Liver (tissue), 9 donors: ENCODE results near the gene ARL5B. TPM values are rescaled to one million over a fixed set of nuclear protein-coding genes. Genes with fewer than 3 reads are reported as not detected.

Experiments
- DNase-seq: peaks from one replicate; pipeline ENCODE4 v3.0.0-alpha.2; 2017; ENCODE audit warnings: low spot score
- H3K27ac ChIP-seq, 2 donors: one replicate each; pipeline ENCODE4 v1.7.0; 2013; ENCODE audit warnings: inconsistent platforms in 2 of 2, low read length in 2 of 2, control low read depth in 1 of 2, low read depth in 1 of 2, mild to moderate bottlenecking in 1 of 2
- H3K27me3 ChIP-seq, 4 donors: one replicate each; pipeline versions ENCODE4 v1.6.1 to v1.7.0; 2013; ENCODE audit warnings: low read length in 3 of 4, inconsistent platforms in 1 of 4, mild to moderate bottlenecking in 1 of 4, moderate library complexity in 1 of 4; ENCODE audit not compliant: control insufficient read depth in 4 of 4, insufficient read depth in 4 of 4
- H3K36me3 ChIP-seq, 4 donors: one replicate each; pipeline versions ENCODE4 v1.6.1 to v1.7.0; 2013; ENCODE audit warnings: low read length in 3 of 4, mild to moderate bottlenecking in 3 of 4, low read depth in 1 of 4, moderate library complexity in 1 of 4; ENCODE audit not compliant: control insufficient read depth in 4 of 4, insufficient read depth in 3 of 4
- H3K4me1 ChIP-seq, 4 donors: one replicate each; pipeline versions ENCODE4 v1.6.1 to v1.7.0; 2013; ENCODE audit warnings: low read length in 3 of 4, mild to moderate bottlenecking in 3 of 4, moderate library complexity in 1 of 4; ENCODE audit not compliant: control insufficient read depth in 4 of 4, insufficient read depth in 4 of 4
- H3K4me3 ChIP-seq, 3 donors: one replicate each; pipeline versions ENCODE4 v1.6.1 to v1.7.0; 2013; ENCODE audit warnings: low read length in 3 of 3, control low read depth in 1 of 3, low read depth in 1 of 3, mild to moderate bottlenecking in 1 of 3
- H3K9ac ChIP-seq, 2 donors: one replicate each; pipeline ENCODE4 v1.7.0; 2013; ENCODE audit warnings: low read length in 2 of 2, mild to moderate bottlenecking in 2 of 2, moderate library complexity in 2 of 2, control low read depth in 1 of 2, low read depth in 1 of 2
- H3K9me3 ChIP-seq, 4 donors: one replicate each; pipeline versions ENCODE4 v1.6.1 to v1.7.0; 2013; ENCODE audit warnings: low read length in 3 of 4; ENCODE audit not compliant: control insufficient read depth in 4 of 4
- ATF3 ChIP-seq: IDR thresholded peaks from 2 replicates; pipeline ENCODE4 v1.6.1; 2016; ENCODE audit warnings: antibody characterized with exemption
- FOXA2 ChIP-seq: IDR thresholded peaks from 2 replicates; pipeline ENCODE4 v1.6.1; 2016; ENCODE audit warnings: antibody characterized with exemption
- GABPA ChIP-seq, 2 donors: IDR thresholded peaks in 1 of 2; conservative IDR thresholded peaks in 1 of 2; 2 replicates each; pipeline ENCODE4 v1.6.1; 2016; ENCODE audit warnings: antibody characterized with exemption in 2 of 2, mild to moderate bottlenecking in 1 of 2, moderate library complexity in 1 of 2
- HNF4A ChIP-seq, 2 donors: conservative IDR thresholded peaks; 2 replicates each; pipeline ENCODE4 v1.6.1; 2016; ENCODE audit warnings: antibody characterized with exemption in 2 of 2, mild to moderate bottlenecking in 2 of 2
- HNF4G ChIP-seq: IDR thresholded peaks from 2 replicates; pipeline ENCODE4 v1.6.1; 2016; ENCODE audit warnings: antibody characterized with exemption
- JUND ChIP-seq, 2 donors: IDR thresholded peaks; 2 replicates each; pipeline ENCODE4 v1.6.1; 2016; ENCODE audit warnings: antibody characterized with exemption in 2 of 2
- MAX ChIP-seq: IDR thresholded peaks from 2 replicates; pipeline ENCODE4 v1.6.1; 2016; ENCODE audit warnings: antibody characterized with exemption
- NR2F2 ChIP-seq: IDR thresholded peaks from 2 replicates; pipeline ENCODE4 v1.6.1; 2016; ENCODE audit warnings: antibody characterized with exemption
- RAD21 ChIP-seq, 2 donors: IDR thresholded peaks; 2 replicates each; pipeline ENCODE4 v1.6.1; 2016; ENCODE audit warnings: antibody characterized with exemption in 2 of 2, mild to moderate bottlenecking in 2 of 2
- RXRA ChIP-seq, 2 donors: IDR thresholded peaks; 2 replicates each; pipeline ENCODE4 v1.6.1; 2017 to 2018; ENCODE audit warnings: antibody characterized with exemption in 2 of 2, mild to moderate bottlenecking in 1 of 2
- SP1 ChIP-seq: IDR thresholded peaks from 2 replicates; pipeline ENCODE4 v1.6.1; 2018; ENCODE audit warnings: antibody characterized with exemption, mild to moderate bottlenecking
- TAF1 ChIP-seq: conservative IDR thresholded peaks from 2 replicates; pipeline ENCODE4 v1.6.1; 2016; ENCODE audit warnings: antibody characterized with exemption, mild to moderate bottlenecking
- YY1 ChIP-seq: IDR thresholded peaks from 2 replicates; pipeline ENCODE4 v1.6.1; 2016; ENCODE audit warnings: antibody characterized with exemption, mild to moderate bottlenecking
- WGBS: extraction: QIAGEN DNeasy Blood & Tissue Kit; methylation state at CpG from one replicate; pipeline ENCODE4 v1.1.7; 2013; 5-methylcytosine and 5-hydroxymethylcytosine counted together
- polyA plus RNA-seq, 2 donors: library from polyadenylated mRNA; stranded (reverse) in 1 of 2; unstranded in 1 of 2; fragments of 200-250 nt in 1 of 2; fragments of >200 nt in 1 of 2; fragmentation: Nextera tagmentation in 1 of 2; extraction: Ambion mirVana in 1 of 2; gene quantifications; one replicate each; pipeline versions ENCODE4 v1.2.1 to v1.2.3, GENCODE V29; 2013 to 2015
- total RNA-seq, 2 donors: library from RNA; depleted of rRNA; stranded (reverse); fragments of >200 nt; gene quantifications; one replicate each; pipeline ENCODE4 v1.2.3, GENCODE V29; 2014
- TF ChIP-seq, protein P1 (sequence below): fragments of 150-350 bp; IDR thresholded peaks from 2 replicates; pipeline ENCODE4 v1.5.1; 2017; ENCODE audit warnings: improper control_type of control experiment, low read depth, low read length; ENCODE audit not compliant: missing input control
- TF ChIP-seq, protein P2 (sequence below): IDR thresholded peaks from 2 replicates; pipeline ENCODE4 v1.6.1; 2016; ENCODE audit warnings: antibody characterized with exemption, mild to moderate bottlenecking
- TF ChIP-seq, protein P3 (sequence below): IDR thresholded peaks from 2 replicates; pipeline ENCODE4 v1.6.1; 2016; ENCODE audit warnings: antibody characterized with exemption
- donor health status: healthy.
- donor health status: healthy.
- donor health status: healthy.
- donor health status: healthy.
- donor health status: healthy.

The ARL5B gene
- total and polyA plus RNA-seq, 4 donors = 5.2 to 19.5 (median 12.3) TPM

GRCh38 chr10:18683427-18683826, 24.2 kb downstream of the ARL5B start:
- WGBS = 76% methylated on average over 1 of the region's 1 CpG
- Histone ChIP-seq H3K9ac (no peak overlapping the region), H3K9me3 (no peaks in the 10 kb centered on the region), H3K27me3 (no peaks in the 10 kb centered on the region), H3K4me1 (no peaks in the 10 kb centered on the region), H3K27ac (no peak overlapping the region), H3K4me3 (no peak overlapping the region), H3K36me3 (peaks cover 0 to 7% (median 3%) of the 10 kb centered on the region in 4 donors)
- no peak for TF ChIP-seq HNF4G
- no peak for TF ChIP-seq SP1
- TF ChIP-seq JUND (IDR thresholded peaks at IDR 0.05) = no peak
- no peak for TF ChIP-seq MAX
- no peak for TF ChIP-seq TAF1
- TF ChIP-seq, protein P1, sequence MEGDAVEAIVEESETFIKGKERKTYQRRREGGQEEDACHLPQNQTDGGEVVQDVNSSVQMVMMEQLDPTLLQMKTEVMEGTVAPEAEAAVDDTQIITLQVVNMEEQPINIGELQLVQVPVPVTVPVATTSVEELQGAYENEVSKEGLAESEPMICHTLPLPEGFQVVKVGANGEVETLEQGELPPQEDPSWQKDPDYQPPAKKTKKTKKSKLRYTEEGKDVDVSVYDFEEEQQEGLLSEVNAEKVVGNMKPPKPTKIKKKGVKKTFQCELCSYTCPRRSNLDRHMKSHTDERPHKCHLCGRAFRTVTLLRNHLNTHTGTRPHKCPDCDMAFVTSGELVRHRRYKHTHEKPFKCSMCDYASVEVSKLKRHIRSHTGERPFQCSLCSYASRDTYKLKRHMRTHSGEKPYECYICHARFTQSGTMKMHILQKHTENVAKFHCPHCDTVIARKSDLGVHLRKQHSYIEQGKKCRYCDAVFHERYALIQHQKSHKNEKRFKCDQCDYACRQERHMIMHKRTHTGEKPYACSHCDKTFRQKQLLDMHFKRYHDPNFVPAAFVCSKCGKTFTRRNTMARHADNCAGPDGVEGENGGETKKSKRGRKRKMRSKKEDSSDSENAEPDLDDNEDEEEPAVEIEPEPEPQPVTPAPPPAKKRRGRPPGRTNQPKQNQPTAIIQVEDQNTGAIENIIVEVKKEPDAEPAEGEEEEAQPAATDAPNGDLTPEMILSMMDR = no peak
- no peak for TF ChIP-seq FOXA2
- no peak for TF ChIP-seq YY1
- TF ChIP-seq, protein P2, sequence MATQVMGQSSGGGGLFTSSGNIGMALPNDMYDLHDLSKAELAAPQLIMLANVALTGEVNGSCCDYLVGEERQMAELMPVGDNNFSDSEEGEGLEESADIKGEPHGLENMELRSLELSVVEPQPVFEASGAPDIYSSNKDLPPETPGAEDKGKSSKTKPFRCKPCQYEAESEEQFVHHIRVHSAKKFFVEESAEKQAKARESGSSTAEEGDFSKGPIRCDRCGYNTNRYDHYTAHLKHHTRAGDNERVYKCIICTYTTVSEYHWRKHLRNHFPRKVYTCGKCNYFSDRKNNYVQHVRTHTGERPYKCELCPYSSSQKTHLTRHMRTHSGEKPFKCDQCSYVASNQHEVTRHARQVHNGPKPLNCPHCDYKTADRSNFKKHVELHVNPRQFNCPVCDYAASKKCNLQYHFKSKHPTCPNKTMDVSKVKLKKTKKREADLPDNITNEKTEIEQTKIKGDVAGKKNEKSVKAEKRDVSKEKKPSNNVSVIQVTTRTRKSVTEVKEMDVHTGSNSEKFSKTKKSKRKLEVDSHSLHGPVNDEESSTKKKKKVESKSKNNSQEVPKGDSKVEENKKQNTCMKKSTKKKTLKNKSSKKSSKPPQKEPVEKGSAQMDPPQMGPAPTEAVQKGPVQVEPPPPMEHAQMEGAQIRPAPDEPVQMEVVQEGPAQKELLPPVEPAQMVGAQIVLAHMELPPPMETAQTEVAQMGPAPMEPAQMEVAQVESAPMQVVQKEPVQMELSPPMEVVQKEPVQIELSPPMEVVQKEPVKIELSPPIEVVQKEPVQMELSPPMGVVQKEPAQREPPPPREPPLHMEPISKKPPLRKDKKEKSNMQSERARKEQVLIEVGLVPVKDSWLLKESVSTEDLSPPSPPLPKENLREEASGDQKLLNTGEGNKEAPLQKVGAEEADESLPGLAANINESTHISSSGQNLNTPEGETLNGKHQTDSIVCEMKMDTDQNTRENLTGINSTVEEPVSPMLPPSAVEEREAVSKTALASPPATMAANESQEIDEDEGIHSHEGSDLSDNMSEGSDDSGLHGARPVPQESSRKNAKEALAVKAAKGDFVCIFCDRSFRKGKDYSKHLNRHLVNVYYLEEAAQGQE = no peak
- no peak for TF ChIP-seq RAD21 (IDR thresholded peaks at IDR 0.05)
- no peak for TF ChIP-seq HNF4A (conservative IDR thresholded peaks at IDR 0.05)
- no peak for TF ChIP-seq NR2F2
- no peak for TF ChIP-seq RXRA (IDR thresholded peaks at IDR 0.05)
- TF ChIP-seq GABPA (IDR thresholded peaks at IDR 0.05 in 1 of 2, conservative IDR thresholded peaks at IDR 0.05 in 1 of 2) = no peak
- DNase-seq = no peak

DNA sequence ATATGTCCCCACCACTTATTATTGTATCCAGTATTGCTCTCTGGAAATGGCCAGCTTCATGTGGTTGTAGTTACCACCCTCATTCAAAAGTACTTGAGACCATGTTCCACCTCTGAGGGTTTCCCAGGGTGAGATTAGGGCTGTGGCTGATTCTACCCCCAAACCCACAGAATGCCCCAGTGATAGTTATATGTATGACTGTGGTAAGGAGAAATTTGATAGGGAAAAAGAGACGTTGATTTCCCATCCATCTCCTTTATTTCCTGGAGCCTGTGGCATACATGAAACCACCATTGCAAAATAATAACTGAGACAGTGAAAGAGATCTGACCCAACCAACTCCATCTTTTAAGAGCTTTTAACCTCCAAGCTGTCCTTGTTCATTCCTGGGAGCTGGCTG, 25.2 kb downstream of the ARL5B start:
- Histone ChIP-seq H3K4me3 (no peak overlapping the region), H3K27me3 (no peaks in the 10 kb centered on the region), H3K27ac (no peak overlapping the region), H3K4me1 (no peaks in the 10 kb centered on the region), H3K9ac (no peak overlapping the region), H3K9me3 (no peaks in the 10 kb centered on the region), H3K36me3 (peaks cover 0 to 6% (median 3%) of the 10 kb centered on the region in 4 donors)
- 74% methylated on average over 1 of the region's 1 CpG for WGBS
- DNase-seq = no peak
- TF ChIP-seq GABPA (IDR thresholded peaks at IDR 0.05 in 1 of 2, conservative IDR thresholded peaks at IDR 0.05 in 1 of 2) = no peak
- TF ChIP-seq FOXA2 = no peak
- TF ChIP-seq MAX = no peak
- TF ChIP-seq, protein P3, sequence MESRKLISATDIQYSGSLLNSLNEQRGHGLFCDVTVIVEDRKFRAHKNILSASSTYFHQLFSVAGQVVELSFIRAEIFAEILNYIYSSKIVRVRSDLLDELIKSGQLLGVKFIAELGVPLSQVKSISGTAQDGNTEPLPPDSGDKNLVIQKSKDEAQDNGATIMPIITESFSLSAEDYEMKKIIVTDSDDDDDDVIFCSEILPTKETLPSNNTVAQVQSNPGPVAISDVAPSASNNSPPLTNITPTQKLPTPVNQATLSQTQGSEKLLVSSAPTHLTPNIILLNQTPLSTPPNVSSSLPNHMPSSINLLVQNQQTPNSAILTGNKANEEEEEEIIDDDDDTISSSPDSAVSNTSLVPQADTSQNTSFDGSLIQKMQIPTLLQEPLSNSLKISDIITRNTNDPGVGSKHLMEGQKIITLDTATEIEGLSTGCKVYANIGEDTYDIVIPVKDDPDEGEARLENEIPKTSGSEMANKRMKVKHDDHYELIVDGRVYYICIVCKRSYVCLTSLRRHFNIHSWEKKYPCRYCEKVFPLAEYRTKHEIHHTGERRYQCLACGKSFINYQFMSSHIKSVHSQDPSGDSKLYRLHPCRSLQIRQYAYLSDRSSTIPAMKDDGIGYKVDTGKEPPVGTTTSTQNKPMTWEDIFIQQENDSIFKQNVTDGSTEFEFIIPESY = no peak
- no peak for TF ChIP-seq ATF3
- no peak for TF ChIP-seq RAD21 (IDR thresholded peaks at IDR 0.05)
- TF ChIP-seq, protein P2 = no peak
- TF ChIP-seq HNF4G = no peak
